ENCODE results near the gene TNK2. TPM values are rescaled to one million over a fixed set of nuclear protein-coding genes. Genes with fewer than 3 reads are reported as not detected.
"Not testable (repeated sequence)": the region's sequence is repeated elsewhere in the genome, so short reads cannot be mapped to it uniquely, and the experiment has no call there.

Gene TNK2
- total and polyA plus RNA-seq, 7 donors: 37.1 to 322 (median 67.1) TPM

DNA sequence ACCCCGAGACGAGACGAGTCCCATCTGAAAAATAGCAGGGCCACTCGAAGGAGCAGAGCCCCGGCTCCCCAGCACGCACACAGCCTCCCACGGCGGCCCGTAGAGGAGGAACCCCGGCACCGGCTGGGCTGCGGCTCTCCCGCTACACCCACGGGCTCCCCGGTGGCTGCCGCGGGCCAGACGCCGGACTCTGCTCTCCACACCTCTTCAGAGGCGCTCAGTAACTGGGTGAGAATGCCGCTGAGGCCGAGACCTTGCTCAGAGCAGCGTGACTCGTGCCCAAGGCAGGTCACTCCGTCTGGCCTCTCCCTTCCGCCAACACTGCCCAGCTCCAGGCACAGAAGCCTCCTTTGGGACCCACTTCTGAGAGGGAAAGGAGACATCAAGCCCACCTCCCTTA, 34.4 kb downstream of the TNK2 start:
- TF ChIP-seq CTCF (IDR thresholded peaks at IDR 0.05): no peak
- peak; percentile 19 to 26 (median 22) for ATAC-seq
- DNase-seq: peak in 1 of 2 donors; percentile 67
- Histone ChIP-seq H3K27me3 (ENCODE audit: insufficient read depth in 3 of 3, low read length in 2 of 3) (no peaks in the 10 kb centered on the region), H3K36me3 (ENCODE audit: insufficient read depth in 1 of 2, low read depth in 1 of 2) (peaks cover 5 to 53% of the 10 kb centered on the region in 2 donors), H3K4me3 (no peak overlapping the region), H3K27ac (peak overlapping the region; percentile 73), H3K9me3 (no peaks in the 10 kb centered on the region), H3K4me1 (peaks cover 10% of the 10 kb centered on the region)
- WGBS, 3 donors: 71 to 84% (median 82%) methylated on average over 18 to 26 of the region's 26 CpGs
- intact Hi-C loops (cut with DNase I): no loop called here

DNA sequence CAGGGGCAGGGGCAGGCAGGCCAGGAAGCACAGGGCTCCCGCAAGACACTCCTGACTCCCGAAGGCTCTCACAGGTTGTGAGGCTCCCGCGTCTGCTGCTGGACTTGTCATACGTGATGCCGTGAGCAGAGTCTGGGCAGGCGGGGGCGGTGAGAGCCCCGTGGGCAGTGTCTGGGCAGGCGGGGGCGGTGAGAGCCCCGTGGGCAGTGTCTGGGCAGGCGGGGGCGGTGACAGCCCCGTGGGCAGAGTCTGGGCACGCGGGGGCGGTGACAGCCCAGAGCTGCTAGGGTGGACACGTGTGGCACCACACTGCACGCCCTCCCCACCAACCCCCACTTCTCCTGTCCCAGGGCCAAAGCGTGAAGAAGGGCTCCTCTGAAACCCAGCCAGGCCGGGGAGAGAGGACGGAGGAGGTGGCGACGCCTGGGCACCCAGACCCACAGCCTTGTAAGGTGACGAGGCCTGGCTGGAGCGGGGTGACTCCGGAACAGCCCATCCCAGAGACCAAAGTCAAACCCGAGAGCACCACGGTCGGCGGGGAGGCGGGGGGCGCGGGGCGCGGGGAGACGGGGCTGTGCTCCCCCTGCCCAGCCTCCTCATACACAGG, 35.0 kb downstream of the TNK2 start:
- H3K9me3 ChIP-seq: no peaks in the 10 kb centered on the region
- peak overlapping the region; percentile 73 for H3K27ac ChIP-seq
- 78 to 88% (median 80%) methylated on average over 27 to 38 of the region's 38 CpGs for WGBS, 3 donors
- TF ChIP-seq CTCF (IDR thresholded peaks at IDR 0.05): no peak
- H3K36me3 ChIP-seq (ENCODE audit: insufficient read depth in 1 of 2, low read depth in 1 of 2): peaks cover 2 to 53% of the 10 kb centered on the region in 2 donors
- H3K4me1 ChIP-seq: peaks cover 10% of the 10 kb centered on the region
- H3K27me3 ChIP-seq (ENCODE audit: insufficient read depth in 3 of 3, low read length in 2 of 3): no peaks in the 10 kb centered on the region
- DNase-seq (peak in 1 of 2 donors; percentile 74), ATAC-seq (peak; percentile 6 to 34 (median 32))
- no peak overlapping the region for H3K4me3 ChIP-seq
- intact Hi-C loops (cut with DNase I): no loop called here

DNA sequence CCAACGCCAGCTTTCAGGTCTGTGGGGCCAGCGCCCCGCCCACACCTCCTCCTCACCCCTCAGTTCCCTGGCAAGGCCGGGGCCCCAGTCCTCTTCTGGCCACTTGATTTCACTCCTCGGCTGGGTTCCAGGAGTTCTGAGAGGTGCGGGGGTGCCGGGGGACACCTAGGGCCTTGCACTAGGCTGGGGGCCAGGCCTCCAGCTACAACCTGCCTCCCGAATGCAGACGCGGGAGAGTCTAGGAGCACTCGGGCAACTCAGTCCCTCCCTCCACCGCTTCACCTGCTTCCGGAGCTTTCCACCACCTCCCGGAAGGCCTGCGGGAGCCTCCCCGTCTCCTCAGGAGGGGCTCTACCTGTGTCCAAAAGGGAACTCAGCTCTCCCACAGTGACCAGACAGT, 35.6 kb downstream of the TNK2 start:
- Histone ChIP-seq H3K4me3 (no peak overlapping the region), H3K27ac (peak overlapping the region; percentile 73), H3K4me1 (peaks cover 10% of the 10 kb centered on the region), H3K27me3 (ENCODE audit: insufficient read depth in 3 of 3, low read length in 2 of 3) (no peaks in the 10 kb centered on the region), H3K36me3 (ENCODE audit: insufficient read depth in 1 of 2, low read depth in 1 of 2) (peaks cover 3 to 53% of the 10 kb centered on the region in 2 donors), H3K9me3 (no peaks in the 10 kb centered on the region)
- DNase-seq (peak in 1 of 2 donors; percentile 55), ATAC-seq (no peak)
- no peak for TF ChIP-seq CTCF (IDR thresholded peaks at IDR 0.05)
- WGBS, 3 donors: 77 to 93% (median 84%) methylated on average over 16 of the region's 16 CpGs
- intact Hi-C loops (cut with DNase I): no loop called here

- no peak overlapping the region for H3K4me3 ChIP-seq
- DNase-seq (peak in 1 of 2 donors; percentile 29), ATAC-seq (no peak)
- no peak for TF ChIP-seq CTCF (IDR thresholded peaks at IDR 0.05)
- H3K9me3 ChIP-seq: no peaks in the 10 kb centered on the region
- H3K36me3 ChIP-seq (ENCODE audit: insufficient read depth in 1 of 2, low read depth in 1 of 2): peaks cover 6 to 54% of the 10 kb centered on the region in 2 donors
- 92 to 95% (median 93%) methylated on average over 28 of the region's 28 CpGs for WGBS, 3 donors
- no peaks in the 10 kb centered on the region for H3K27me3 ChIP-seq (ENCODE audit: insufficient read depth in 3 of 3, low read length in 2 of 3)
- intact Hi-C loops (cut with DNase I): no loop called here
- H3K4me1 ChIP-seq: peaks cover 3% of the 10 kb centered on the region
- H3K27ac ChIP-seq: peak overlapping the region; percentile 73
Observed at GRCh38 chr3:195872097-195872496, 36.3 kb downstream of the TNK2 start.

GRCh38 chr3:195871686-195872085, 36.7 kb downstream of the TNK2 start:
- H3K9me3 ChIP-seq; intact Hi-C loops (cut with DNase I); H3K4me3 ChIP-seq; ATAC-seq; H3K4me1 ChIP-seq; H3K27me3 ChIP-seq (ENCODE audit: insufficient read depth in 3 of 3, low read length in 2 of 3); H3K27ac ChIP-seq: not testable (repeated sequence)
- peak in 1 of 2 donors; percentile 28 for DNase-seq
- H3K36me3 ChIP-seq (ENCODE audit: insufficient read depth in 1 of 2, low read depth in 1 of 2): peaks cover 6 to 58% of the 10 kb centered on the region in 2 donors
- WGBS, 3 donors: 95 to 100% (median 98%) methylated on average over 3 of the region's 3 CpGs

Measured in psoas muscle (tissue), 8 donors.